ENCODE data around the gene EML1.

The EML1 gene

GRCh38 chr14:99972748-99973466, 179.7 kb downstream of the EML1 start:
- Histone ChIP-seq H3K4me3 (replicated peaks; ENCODE audit: insufficient read depth, low read length) (peak overlapping the region; percentile 80), H3K27me3 (ENCODE audit: insufficient read depth, poor library complexity, severe bottlenecking) (peaks cover 7% of the 10 kb centered on the region), H3K27ac (replicated peaks) (no peak overlapping the region)
- no peak for DNase-seq (ENCODE audit: low read depth in 1 of 2, low spot score in 1 of 2)
- TF ChIP-seq CTCF (IDR thresholded peaks at IDR 0.05; ENCODE audit: insufficient read depth, low read length) (no peak), REST (IDR thresholded peaks at IDR 0.05; ENCODE audit: insufficient replicate concordance, low read depth) (no peak), POLR2AphosphoS5 (IDR thresholded peaks at IDR 0.05; ENCODE audit: low read depth) (no peak)

- H3K27me3 ChIP-seq (ENCODE audit: insufficient read depth, poor library complexity, severe bottlenecking): peaks cover 2% of the 10 kb centered on the region
- no peak overlapping the region for H3K27ac ChIP-seq (replicated peaks)
- DNase-seq (ENCODE audit: low read depth in 1 of 2, low spot score in 1 of 2): no peak
- TF ChIP-seq CTCF (IDR thresholded peaks at IDR 0.05; ENCODE audit: insufficient read depth, low read length): no peak
- no peak for TF ChIP-seq GABPA (IDR thresholded peaks at IDR 0.05; ENCODE audit: low read depth)
- TF ChIP-seq POLR2AphosphoS5 (IDR thresholded peaks at IDR 0.05; ENCODE audit: low read depth): no peak
- TF ChIP-seq SPI1 (IDR thresholded peaks at IDR 0.05; ENCODE audit: borderline replicate concordance, low read depth): no peak
- no peak for TF ChIP-seq REST (IDR thresholded peaks at IDR 0.05; ENCODE audit: insufficient replicate concordance, low read depth)
- no peak overlapping the region for H3K4me3 ChIP-seq (replicated peaks; ENCODE audit: insufficient read depth, low read length)
These were observed 182.0 kb downstream of the EML1 start for GRCh38 chr14:99975190-99975589.

GRCh38 chr14:99976021-99976420, 182.8 kb downstream of the EML1 start:
- DNase-seq (ENCODE audit: low read depth in 1 of 2, low spot score in 1 of 2): no peak
- no peaks in the 10 kb centered on the region for H3K27me3 ChIP-seq (ENCODE audit: insufficient read depth, poor library complexity, severe bottlenecking)
- H3K4me3 ChIP-seq (replicated peaks; ENCODE audit: insufficient read depth, low read length): no peak overlapping the region
- H3K27ac ChIP-seq (replicated peaks): no peak overlapping the region
- TF ChIP-seq GABPA (IDR thresholded peaks at IDR 0.05; ENCODE audit: low read depth): no peak
- TF ChIP-seq CTCF (IDR thresholded peaks at IDR 0.05; ENCODE audit: insufficient read depth, low read length): no peak
- TF ChIP-seq REST (IDR thresholded peaks at IDR 0.05; ENCODE audit: insufficient replicate concordance, low read depth): no peak
- TF ChIP-seq SPI1 (IDR thresholded peaks at IDR 0.05; ENCODE audit: borderline replicate concordance, low read depth): no peak
- TF ChIP-seq POLR2AphosphoS5 (IDR thresholded peaks at IDR 0.05; ENCODE audit: low read depth): no peak
